ENCODE measurements around the gene QRFPR.
"Not testable (repeated sequence)": the region's sequence is repeated elsewhere in the genome, so short reads cannot be mapped to it uniquely, and the experiment has no call there.

QRFPR gene

GRCh38 chr4:121339307-121339706 is 41.5 kb downstream of the QRFPR start:
- no peak for DNase-seq
- ATAC-seq = no peak

GRCh38 chr4:121338518-121338917 is 42.3 kb downstream of the QRFPR start:
- ATAC-seq (no peak), DNase-seq (no peak)

- peak; percentile 80 for ATAC-seq
Measured at GRCh38 chr4:121336706-121337105, 44.1 kb downstream of the QRFPR start.

GRCh38 chr4:121330180-121330665 is 50.6 kb downstream of the QRFPR start:
- ATAC-seq = no peak
- DNase-seq = no peak

More at GRCh38 chr4:121336706-121337105, 44.1 kb downstream of the QRFPR start:
- no peak for DNase-seq

- DNase-seq = no peak
- no peak for ATAC-seq
Measured at GRCh38 chr4:121326597-121326996, 54.2 kb downstream of the QRFPR start.

GRCh38 chr4:121324331-121324730 is 56.5 kb downstream of the QRFPR start:
- ATAC-seq (no peak), DNase-seq (no peak)

- ATAC-seq (no peak), DNase-seq (no peak)
Measured at GRCh38 chr4:121321466-121321865, 59.4 kb downstream of the QRFPR start.

- DNase-seq (no peak), ATAC-seq (no peak)
Measured at GRCh38 chr4:121316091-121316490, 64.7 kb downstream of the QRFPR start.

- not testable (repeated sequence) for ATAC-seq, DNase-seq
Measured at GRCh38 chr4:121313430-121313829, 67.4 kb downstream of the QRFPR start.

- ATAC-seq = no peak
- no peak for DNase-seq
Measured at GRCh38 chr4:121308828-121309227, 72.0 kb downstream of the QRFPR start.

- DNase-seq (no peak), ATAC-seq (no peak)
Measured at GRCh38 chr4:121308328-121308663, 72.5 kb downstream of the QRFPR start.

GRCh38 chr4:121307445-121308327 is 73.1 kb downstream of the QRFPR start:
- DNase-seq (peak; percentile 45), ATAC-seq (peak; percentile 77)

- ATAC-seq = no peak
- DNase-seq = no peak
Measured at GRCh38 chr4:121306931-121307330, 73.9 kb downstream of the QRFPR start.

- no peak for ATAC-seq
- DNase-seq = no peak
Measured at GRCh38 chr4:121304893-121305292, 75.9 kb downstream of the QRFPR start.

- ATAC-seq = no peak
- no peak for DNase-seq
Measured at GRCh38 chr4:121299367-121299766, 81.5 kb downstream of the QRFPR start.

GRCh38 chr4:121283319-121283718 is 97.5 kb downstream of the QRFPR start:
- ATAC-seq (no peak), DNase-seq (no peak)

- DNase-seq (no peak), ATAC-seq (no peak)
Measured at GRCh38 chr4:121280425-121280824, 100.4 kb downstream of the QRFPR start.

- DNase-seq = no peak
- peak; percentile 65 for ATAC-seq
Measured at GRCh38 chr4:121278811-121279368, 101.9 kb downstream of the QRFPR start.
